Activated T-cell treated with anti-CD3 and anti-CD28 coated beads, Interleukin-2, amount 50 U/mL, for 24 hours (primary cell): ENCODE results near the gene TAOK3.
"Not testable (repeated sequence)": the region's sequence is repeated elsewhere in the genome, so short reads cannot be mapped to it uniquely, and the experiment has no call there.

Experiments
- DNase-seq: peaks from one replicate; pipeline ENCODE4 v3.0.0-alpha.2; 2020
- H3K27ac Mint-ChIP-seq: 2 replicates; pipeline ENCODE4 v1.8.0; 2020; ENCODE audit warnings: mild to moderate bottlenecking, mixed read lengths
- H3K27me3 Mint-ChIP-seq: 2 replicates; pipeline ENCODE4 v1.8.0; 2020; ENCODE audit warnings: mixed read lengths
- H3K36me3 Mint-ChIP-seq: 2 replicates; pipeline ENCODE4 v1.8.0; 2020; ENCODE audit warnings: low read depth, mixed read lengths
- H3K4me1 Mint-ChIP-seq: 2 replicates; pipeline ENCODE4 v1.8.0; 2020; ENCODE audit warnings: low read depth, mixed read lengths
- H3K4me3 Mint-ChIP-seq: 2 replicates; pipeline ENCODE4 v1.8.0; 2020; ENCODE audit warnings: mild to moderate bottlenecking, moderate library complexity, mixed read lengths
- H3K9me3 Mint-ChIP-seq: 2 replicates; pipeline ENCODE4 v1.8.0; 2020; ENCODE audit warnings: mixed read lengths

TAOK3 gene

DNA sequence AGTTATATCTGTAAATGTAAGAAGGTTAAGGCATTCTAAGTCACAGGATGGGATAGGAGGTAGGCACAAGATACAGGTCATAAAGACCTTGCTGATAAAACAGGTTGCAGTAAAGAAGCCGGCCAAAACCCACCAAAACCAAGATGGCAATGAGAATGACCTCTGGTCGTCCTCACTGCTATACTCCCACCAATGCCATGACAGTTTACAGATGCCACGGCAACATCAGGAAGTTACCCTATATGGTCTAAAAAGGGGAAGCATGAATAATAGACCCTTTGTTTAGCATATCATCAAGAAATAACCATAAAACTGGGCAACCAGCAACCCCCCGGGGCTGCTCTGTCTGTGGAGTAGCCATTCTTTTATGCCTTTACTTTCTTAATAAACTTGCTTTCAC, 64.7 kb downstream of the TAOK3 start:
- not testable (repeated sequence) for H3K9me3 Mint-ChIP-seq, H3K36me3 Mint-ChIP-seq, DNase-seq, H3K27me3 Mint-ChIP-seq
- peak overlapping the region; percentile 73 for H3K4me3 Mint-ChIP-seq
- H3K4me1 Mint-ChIP-seq = peaks cover 60% of the 10 kb centered on the region
- H3K27ac Mint-ChIP-seq = peak overlapping the region; percentile 83

GRCh38 chr12:118307069-118307954, 65.4 kb downstream of the TAOK3 start:
- H3K4me1 Mint-ChIP-seq = peaks cover 60% of the 10 kb centered on the region
- peak overlapping the region; percentile 91 for H3K27ac Mint-ChIP-seq
- H3K36me3 Mint-ChIP-seq = peaks cover 5% of the 10 kb centered on the region
- peak overlapping the region; percentile 73 for H3K4me3 Mint-ChIP-seq
- peak; percentile 42 for DNase-seq
- H3K27me3 Mint-ChIP-seq = no peaks in the 10 kb centered on the region
- H3K9me3 Mint-ChIP-seq = peaks cover 2% of the 10 kb centered on the region

DNA sequence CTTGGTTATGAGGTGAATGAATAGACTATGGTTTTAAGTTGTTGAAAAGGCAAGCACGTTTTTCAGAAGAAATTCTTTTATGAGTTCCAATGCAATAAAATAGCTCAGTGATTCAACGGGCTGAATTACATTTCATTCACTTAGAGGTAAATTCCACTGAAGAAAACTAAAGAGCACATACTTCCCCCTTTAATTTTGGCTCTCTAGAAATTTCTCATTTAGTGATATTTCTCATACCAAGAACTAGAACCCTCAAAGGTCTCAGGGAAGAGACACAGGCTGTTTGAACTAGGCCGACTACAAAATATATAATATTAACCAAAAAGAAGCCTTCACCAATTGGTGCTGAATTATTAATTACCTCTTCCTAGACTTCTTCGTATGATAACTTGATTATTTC, 68.6 kb downstream of the TAOK3 start:
- Mint-ChIP-seq H3K27ac (peak overlapping the region; percentile 51), H3K27me3 (no peaks in the 10 kb centered on the region), H3K36me3 (peaks cover 15% of the 10 kb centered on the region), H3K9me3 (no peaks in the 10 kb centered on the region), H3K4me1 (peaks cover 66% of the 10 kb centered on the region), H3K4me3 (no peak overlapping the region)
- DNase-seq = no peak

- no peak for DNase-seq
- Mint-ChIP-seq H3K4me1 (peaks cover 48% of the 10 kb centered on the region), H3K9me3 (no peaks in the 10 kb centered on the region), H3K4me3 (no peak overlapping the region), H3K36me3 (peaks cover 22% of the 10 kb centered on the region), H3K27me3 (no peaks in the 10 kb centered on the region), H3K27ac (no peak overlapping the region)
Measured at GRCh38 chr12:118302053-118302452, 70.7 kb downstream of the TAOK3 start.

GRCh38 chr12:118299791-118300460, 72.8 kb downstream of the TAOK3 start:
- H3K4me1 Mint-ChIP-seq = peaks cover 43% of the 10 kb centered on the region
- H3K4me3 Mint-ChIP-seq = no peak overlapping the region
- H3K27ac Mint-ChIP-seq = peak overlapping the region; percentile 62
- DNase-seq = no peak
- no peaks in the 10 kb centered on the region for H3K27me3 Mint-ChIP-seq
- peaks cover 33% of the 10 kb centered on the region for H3K36me3 Mint-ChIP-seq
- H3K9me3 Mint-ChIP-seq = no peaks in the 10 kb centered on the region

DNA sequence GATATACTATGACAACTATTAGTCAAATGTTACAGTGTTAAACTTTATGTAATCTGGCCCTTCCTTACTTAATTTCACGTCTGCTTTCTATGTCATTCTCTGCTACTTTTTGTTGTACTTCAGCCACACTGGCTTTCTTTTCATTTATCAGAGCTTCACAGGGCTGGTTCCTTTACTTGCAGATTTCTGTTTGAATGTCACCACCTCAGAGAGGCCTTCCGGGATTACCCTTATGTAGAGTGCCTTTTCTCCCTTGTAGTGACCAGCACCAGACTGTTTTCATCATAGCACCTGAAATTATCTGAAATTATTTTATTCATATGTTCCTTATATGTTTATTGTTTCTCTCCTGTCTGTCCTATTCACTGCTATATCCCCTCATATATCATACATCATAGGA, 75.4 kb downstream of the TAOK3 start:
- H3K4me1 Mint-ChIP-seq = peaks cover 20% of the 10 kb centered on the region
- H3K27me3 Mint-ChIP-seq = no peaks in the 10 kb centered on the region
- H3K27ac Mint-ChIP-seq = no peak overlapping the region
- no peak overlapping the region for H3K4me3 Mint-ChIP-seq
- no peaks in the 10 kb centered on the region for H3K9me3 Mint-ChIP-seq
- DNase-seq = no peak
- peaks cover 48% of the 10 kb centered on the region for H3K36me3 Mint-ChIP-seq

- Mint-ChIP-seq H3K36me3 (peaks cover 46% of the 10 kb centered on the region), H3K27ac (no peak overlapping the region), H3K27me3 (no peaks in the 10 kb centered on the region), H3K4me1 (peaks cover 7% of the 10 kb centered on the region), H3K9me3 (no peaks in the 10 kb centered on the region), H3K4me3 (no peak overlapping the region)
- DNase-seq = no peak
Measured at GRCh38 chr12:118292836-118293235, 79.9 kb downstream of the TAOK3 start.

- H3K27me3 Mint-ChIP-seq = no peaks in the 10 kb centered on the region
- H3K36me3 Mint-ChIP-seq = peaks cover 49% of the 10 kb centered on the region
- no peak overlapping the region for H3K4me3 Mint-ChIP-seq
- H3K27ac Mint-ChIP-seq = peak overlapping the region; percentile 23
- H3K9me3 Mint-ChIP-seq = no peaks in the 10 kb centered on the region
- H3K4me1 Mint-ChIP-seq = peaks cover 16% of the 10 kb centered on the region
- no peak for DNase-seq
Measured at GRCh38 chr12:118290130-118290529, 82.6 kb downstream of the TAOK3 start.

GRCh38 chr12:118288174-118288573, 84.5 kb downstream of the TAOK3 start:
- H3K27ac Mint-ChIP-seq = no peak overlapping the region
- no peaks in the 10 kb centered on the region for H3K27me3 Mint-ChIP-seq
- peaks cover 50% of the 10 kb centered on the region for H3K36me3 Mint-ChIP-seq
- H3K4me1 Mint-ChIP-seq = peaks cover 17% of the 10 kb centered on the region
- no peak for DNase-seq
- no peak overlapping the region for H3K4me3 Mint-ChIP-seq
- no peaks in the 10 kb centered on the region for H3K9me3 Mint-ChIP-seq

- Mint-ChIP-seq H3K27me3 (no peaks in the 10 kb centered on the region), H3K27ac (peak overlapping the region; percentile 40), H3K4me1 (peaks cover 19% of the 10 kb centered on the region), H3K9me3 (no peaks in the 10 kb centered on the region), H3K4me3 (no peak overlapping the region), H3K36me3 (peaks cover 51% of the 10 kb centered on the region)
- no peak for DNase-seq
Measured at GRCh38 chr12:118287728-118288127, 85.0 kb downstream of the TAOK3 start.

DNA sequence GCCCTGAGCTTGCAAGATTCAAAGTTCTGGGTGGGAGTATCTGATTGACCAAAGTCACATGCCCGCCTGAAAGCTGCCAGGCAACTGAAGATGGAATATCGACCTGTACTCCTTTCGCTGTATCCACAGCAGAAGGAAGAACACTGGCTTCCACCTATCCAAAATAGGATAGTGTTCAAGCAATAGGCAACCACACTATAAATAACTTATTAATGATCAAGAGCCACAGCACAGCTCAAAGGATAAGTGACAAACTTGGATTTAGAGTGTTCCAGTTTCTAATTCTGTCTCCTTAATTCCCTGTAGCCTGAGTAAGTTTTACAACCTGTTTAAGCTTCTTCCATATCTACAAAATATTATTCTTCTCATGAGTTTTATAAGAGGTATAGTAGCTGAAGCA, 89.9 kb downstream of the TAOK3 start:
- peaks cover 13% of the 10 kb centered on the region for H3K4me1 Mint-ChIP-seq
- no peaks in the 10 kb centered on the region for H3K27me3 Mint-ChIP-seq
- H3K4me3 Mint-ChIP-seq = no peak overlapping the region
- peaks cover 65% of the 10 kb centered on the region for H3K36me3 Mint-ChIP-seq
- no peak for DNase-seq
- H3K9me3 Mint-ChIP-seq = peaks cover 5% of the 10 kb centered on the region
- H3K27ac Mint-ChIP-seq = no peak overlapping the region

DNA sequence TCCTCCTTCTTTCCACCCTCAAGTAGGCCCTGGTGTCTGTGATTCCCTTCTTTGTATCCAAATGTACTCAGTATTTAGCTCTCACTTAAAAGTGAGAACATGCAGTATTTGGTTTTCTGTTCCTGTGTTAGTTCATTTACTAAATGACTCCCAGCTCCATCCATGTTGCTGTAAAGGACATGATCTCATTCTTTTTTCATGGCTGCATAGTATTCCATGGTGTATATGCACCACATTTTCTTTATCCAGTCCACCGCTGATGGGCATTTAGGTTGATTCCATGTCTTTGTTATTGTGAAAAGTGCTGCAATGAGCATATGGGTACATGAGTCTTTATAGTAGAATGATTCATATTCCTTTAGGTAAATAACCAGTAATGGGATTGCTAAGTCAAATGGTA, 94.4 kb downstream of the TAOK3 start:
- peaks cover 16% of the 10 kb centered on the region for H3K4me1 Mint-ChIP-seq
- DNase-seq, H3K4me3 Mint-ChIP-seq, H3K27me3 Mint-ChIP-seq, H3K9me3 Mint-ChIP-seq, H3K27ac Mint-ChIP-seq: not testable (repeated sequence)
- H3K36me3 Mint-ChIP-seq = peaks cover 41% of the 10 kb centered on the region

DNA sequence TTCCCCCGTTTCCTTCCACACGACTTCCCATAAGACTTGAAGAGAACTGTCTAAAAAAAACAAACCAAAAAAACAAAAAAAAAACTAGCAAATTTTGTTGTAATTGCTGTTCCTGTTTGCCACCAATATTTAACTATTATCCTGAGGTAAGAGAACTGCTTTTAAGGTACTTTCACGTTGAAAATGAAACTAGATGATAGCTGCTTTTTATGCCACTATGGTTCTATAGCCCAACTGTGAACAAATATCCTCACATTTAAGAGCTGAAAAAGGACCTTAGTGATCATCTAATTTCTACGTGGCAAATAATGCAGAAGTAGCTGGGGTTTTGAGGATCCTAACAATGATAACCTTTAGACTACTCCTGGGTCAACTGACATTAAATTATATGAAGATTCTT, 98.6 kb downstream of the TAOK3 start:
- H3K36me3 Mint-ChIP-seq = peaks cover 12% of the 10 kb centered on the region
- no peak for DNase-seq
- peaks cover 2% of the 10 kb centered on the region for H3K9me3 Mint-ChIP-seq
- H3K4me3 Mint-ChIP-seq = peak overlapping the region; percentile 50
- peak overlapping the region; percentile 74 for H3K27ac Mint-ChIP-seq
- H3K4me1 Mint-ChIP-seq = peaks cover 15% of the 10 kb centered on the region
- no peaks in the 10 kb centered on the region for H3K27me3 Mint-ChIP-seq

DNA sequence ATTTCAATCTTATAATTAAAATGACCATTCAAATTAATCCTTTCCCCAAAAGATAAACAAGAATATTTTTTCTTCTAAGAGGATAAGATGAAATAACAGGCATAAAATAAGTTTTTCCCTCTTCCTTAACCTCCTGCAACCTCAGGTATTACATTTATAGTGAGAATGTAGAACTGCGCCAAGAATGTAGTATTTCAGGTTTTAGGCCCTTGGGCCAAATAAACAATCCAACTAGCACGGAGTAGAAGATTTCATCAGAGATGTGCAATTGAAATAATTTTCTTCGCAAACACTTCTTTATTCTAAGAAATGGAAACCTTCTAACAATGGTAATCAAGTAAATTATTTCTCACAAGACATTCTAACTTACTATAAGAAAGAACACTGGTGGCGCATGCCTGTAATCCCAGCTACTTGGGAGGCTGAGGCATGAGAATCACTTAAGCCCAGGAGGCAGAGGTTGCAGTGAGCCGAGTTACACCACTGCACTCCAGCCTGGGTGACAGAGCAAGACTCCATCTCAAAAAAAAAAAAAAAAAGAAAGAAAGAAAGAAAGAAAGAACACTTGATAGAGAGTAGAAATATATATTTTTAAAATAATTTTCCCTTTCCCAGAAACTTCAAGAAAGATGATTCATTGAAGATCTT, 100.8 kb downstream of the TAOK3 start:
- Mint-ChIP-seq H3K9me3 (no peaks in the 10 kb centered on the region), H3K4me3 (no peak overlapping the region), H3K27ac (no peak overlapping the region), H3K36me3 (peaks cover 9% of the 10 kb centered on the region), H3K4me1 (peaks cover 14% of the 10 kb centered on the region), H3K27me3 (no peaks in the 10 kb centered on the region)
- DNase-seq = no peak

DNA sequence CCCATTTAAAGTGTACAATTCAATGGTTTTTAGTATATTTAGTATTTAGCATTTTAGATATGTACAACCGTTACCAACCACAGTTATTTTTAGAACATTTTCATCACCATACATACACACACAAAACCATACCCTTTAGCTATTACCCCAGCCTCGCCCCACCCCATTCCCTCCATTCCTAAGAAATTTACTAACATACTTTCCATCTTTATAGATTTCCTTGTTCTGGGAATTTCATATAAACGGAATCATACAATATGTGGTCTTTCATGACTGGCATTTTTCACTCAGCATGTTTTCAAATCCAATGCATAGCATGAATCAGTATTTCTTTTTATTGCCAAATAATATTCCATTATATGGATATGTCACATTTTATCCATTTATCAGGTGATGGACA, 101.5 kb downstream of the TAOK3 start:
- DNase-seq = no peak
- Mint-ChIP-seq H3K9me3 (no peaks in the 10 kb centered on the region), H3K27ac (no peak overlapping the region), H3K27me3 (no peaks in the 10 kb centered on the region), H3K36me3 (peaks cover 14% of the 10 kb centered on the region), H3K4me1 (peaks cover 13% of the 10 kb centered on the region), H3K4me3 (no peak overlapping the region)
